HepG2 (cell line): ENCODE data around the gene TMSB15B.
"Not testable (repeated sequence)": the region's sequence is repeated elsewhere in the genome, so short reads cannot be mapped to it uniquely, and the experiment has no call there.

ENCODE experiments used
- CTCF ChIP-seq: sonication (generic); formaldehyde crosslinking; IDR thresholded peaks from 2 replicates; pipeline ENCODE4 v1.5.0; 2020; ENCODE audit warnings: mild to moderate bottlenecking, missing genetic modification reagents, moderate library complexity
- DNMT3B ChIP-seq: conservative IDR thresholded peaks from 2 replicates; pipeline ENCODE4 v1.6.1; 2016; ENCODE audit warnings: missing biosample characterization, control low read depth
- MIER3 ChIP-seq: IDR thresholded peaks from 2 replicates; pipeline ENCODE4 v1.6.1; 2016; ENCODE audit warnings: missing compliant biosample characterization, borderline replicate concordance
- MXI1 ChIP-seq: IDR thresholded peaks from 3 replicates; pipeline ENCODE4 v1.6.1; 2012; ENCODE audit warnings: low read depth, low read length, inconsistent platforms, borderline replicate concordance
- POLR2A ChIP-seq, 2 experiments: IDR thresholded peaks; 2 replicates each; pipeline ENCODE4 v1.6.1; 2011; ENCODE audit warnings: low read depth in 2 of 2, low read length in 2 of 2, mild to moderate bottlenecking in 1 of 2, moderate library complexity in 1 of 2; ENCODE audit not compliant: insufficient read depth in 1 of 2
- POLR2AphosphoS2 ChIP-seq: IDR thresholded peaks from 2 replicates; pipeline ENCODE4 v1.6.1; 2011; ENCODE audit warnings: low read depth, low read length, improper control_type of control experiment
- SMARCC2 ChIP-seq: fragments of 450-650 bp; IDR thresholded peaks from 2 replicates; pipeline ENCODE4 v1.6.1; 2017; ENCODE audit warnings: antibody characterized with exemption, mild to moderate bottlenecking
- SNRNP70 ChIP-seq: fragments of 200-400 bp; formaldehyde crosslinking; IDR thresholded peaks from 2 replicates; pipeline ENCODE4 v1.6.1; 2017; ENCODE audit warnings: mild to moderate bottlenecking, low read depth, low read length, moderate library complexity
- TEAD3 ChIP-seq: optimal IDR thresholded peaks from 2 replicates; pipeline ENCODE3; 2016; ENCODE audit warnings: borderline replicate concordance
- ZBTB34 ChIP-seq: sonication (generic); formaldehyde crosslinking; IDR thresholded peaks from 2 replicates; pipeline ENCODE4 v1.8.0; 2022; ENCODE audit warnings: mild to moderate bottlenecking, missing genetic modification reagents
- ZNF34 ChIP-seq: sonication (generic); formaldehyde crosslinking; IDR thresholded peaks from 2 replicates; pipeline ENCODE4 v1.4.0; 2020; ENCODE audit warnings: mild to moderate bottlenecking, missing genetic modification reagents, borderline replicate concordance
- TF ChIP-seq, protein P1 (sequence below), 2 experiments: IDR thresholded peaks; 2 replicates each; pipeline ENCODE4 v1.6.1; 2011 to 2012; ENCODE audit warnings: low read length in 2 of 2, borderline replicate concordance in 1 of 2, low read depth in 1 of 2, mild to moderate bottlenecking in 1 of 2, moderate library complexity in 1 of 2
- TF ChIP-seq, protein P2 (sequence below): sonication (generic); formaldehyde crosslinking; IDR thresholded peaks from 2 replicates; pipeline ENCODE4 v1.4.0; 2020; ENCODE audit warnings: mild to moderate bottlenecking, missing genetic modification reagents

- TF ChIP-seq DNMT3B (CRISPR knock-in tag); ZNF34 (CRISPR knock-in tag); CTCF (CRISPR knock-in tag); ZBTB34 (CRISPR knock-in tag); SMARCC2; SNRNP70; MXI1; POLR2A (IDR thresholded peaks at IDR 0.05; ENCODE audit: insufficient read depth in 1 of 2, low read depth in 2 of 2, low read length in 2 of 2); TEAD3 (CRISPR knock-in tag); MIER3 (CRISPR knock-in tag); POLR2AphosphoS2: not testable (repeated sequence)
- TF ChIP-seq, protein P1, sequence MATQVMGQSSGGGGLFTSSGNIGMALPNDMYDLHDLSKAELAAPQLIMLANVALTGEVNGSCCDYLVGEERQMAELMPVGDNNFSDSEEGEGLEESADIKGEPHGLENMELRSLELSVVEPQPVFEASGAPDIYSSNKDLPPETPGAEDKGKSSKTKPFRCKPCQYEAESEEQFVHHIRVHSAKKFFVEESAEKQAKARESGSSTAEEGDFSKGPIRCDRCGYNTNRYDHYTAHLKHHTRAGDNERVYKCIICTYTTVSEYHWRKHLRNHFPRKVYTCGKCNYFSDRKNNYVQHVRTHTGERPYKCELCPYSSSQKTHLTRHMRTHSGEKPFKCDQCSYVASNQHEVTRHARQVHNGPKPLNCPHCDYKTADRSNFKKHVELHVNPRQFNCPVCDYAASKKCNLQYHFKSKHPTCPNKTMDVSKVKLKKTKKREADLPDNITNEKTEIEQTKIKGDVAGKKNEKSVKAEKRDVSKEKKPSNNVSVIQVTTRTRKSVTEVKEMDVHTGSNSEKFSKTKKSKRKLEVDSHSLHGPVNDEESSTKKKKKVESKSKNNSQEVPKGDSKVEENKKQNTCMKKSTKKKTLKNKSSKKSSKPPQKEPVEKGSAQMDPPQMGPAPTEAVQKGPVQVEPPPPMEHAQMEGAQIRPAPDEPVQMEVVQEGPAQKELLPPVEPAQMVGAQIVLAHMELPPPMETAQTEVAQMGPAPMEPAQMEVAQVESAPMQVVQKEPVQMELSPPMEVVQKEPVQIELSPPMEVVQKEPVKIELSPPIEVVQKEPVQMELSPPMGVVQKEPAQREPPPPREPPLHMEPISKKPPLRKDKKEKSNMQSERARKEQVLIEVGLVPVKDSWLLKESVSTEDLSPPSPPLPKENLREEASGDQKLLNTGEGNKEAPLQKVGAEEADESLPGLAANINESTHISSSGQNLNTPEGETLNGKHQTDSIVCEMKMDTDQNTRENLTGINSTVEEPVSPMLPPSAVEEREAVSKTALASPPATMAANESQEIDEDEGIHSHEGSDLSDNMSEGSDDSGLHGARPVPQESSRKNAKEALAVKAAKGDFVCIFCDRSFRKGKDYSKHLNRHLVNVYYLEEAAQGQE (IDR thresholded peaks at IDR 0.05; ENCODE audit: borderline replicate concordance in 1 of 2, low read depth in 1 of 2, low read length in 2 of 2): not testable (repeated sequence)
- TF ChIP-seq, protein P2, sequence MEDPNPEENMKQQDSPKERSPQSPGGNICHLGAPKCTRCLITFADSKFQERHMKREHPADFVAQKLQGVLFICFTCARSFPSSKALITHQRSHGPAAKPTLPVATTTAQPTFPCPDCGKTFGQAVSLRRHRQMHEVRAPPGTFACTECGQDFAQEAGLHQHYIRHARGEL: not testable (repeated sequence)
These were observed 22.2 kb upstream of the TMSB15B start for GRCh38 chrX:103940257-103940656.
